Fibroblast of pulmonary artery (primary cell): ENCODE measurements around the gene GJD2.
A peak's percentile ranks its signal among the peaks of the same experiment; 100 is the strongest.

ENCODE experiments used
- DNase-seq: peaks from one replicate; pipeline ENCODE4 v3.0.0-alpha.2; 2010; ENCODE audit warnings: low read depth
- H3K4me3 ChIP-seq: replicated peaks from 2 replicates; pipeline ENCODE4 v1.5.1; 2011; ENCODE audit warnings: low read depth, mild to moderate bottlenecking, control low read depth, low read length, moderate library complexity
- CTCF ChIP-seq: IDR thresholded peaks from 2 replicates; pipeline ENCODE4 v1.5.1; 2011; ENCODE audit warnings: mild to moderate bottlenecking, control low read depth, low read length, inconsistent platforms; ENCODE audit errors: missing control alignments

GJD2 gene

DNA sequence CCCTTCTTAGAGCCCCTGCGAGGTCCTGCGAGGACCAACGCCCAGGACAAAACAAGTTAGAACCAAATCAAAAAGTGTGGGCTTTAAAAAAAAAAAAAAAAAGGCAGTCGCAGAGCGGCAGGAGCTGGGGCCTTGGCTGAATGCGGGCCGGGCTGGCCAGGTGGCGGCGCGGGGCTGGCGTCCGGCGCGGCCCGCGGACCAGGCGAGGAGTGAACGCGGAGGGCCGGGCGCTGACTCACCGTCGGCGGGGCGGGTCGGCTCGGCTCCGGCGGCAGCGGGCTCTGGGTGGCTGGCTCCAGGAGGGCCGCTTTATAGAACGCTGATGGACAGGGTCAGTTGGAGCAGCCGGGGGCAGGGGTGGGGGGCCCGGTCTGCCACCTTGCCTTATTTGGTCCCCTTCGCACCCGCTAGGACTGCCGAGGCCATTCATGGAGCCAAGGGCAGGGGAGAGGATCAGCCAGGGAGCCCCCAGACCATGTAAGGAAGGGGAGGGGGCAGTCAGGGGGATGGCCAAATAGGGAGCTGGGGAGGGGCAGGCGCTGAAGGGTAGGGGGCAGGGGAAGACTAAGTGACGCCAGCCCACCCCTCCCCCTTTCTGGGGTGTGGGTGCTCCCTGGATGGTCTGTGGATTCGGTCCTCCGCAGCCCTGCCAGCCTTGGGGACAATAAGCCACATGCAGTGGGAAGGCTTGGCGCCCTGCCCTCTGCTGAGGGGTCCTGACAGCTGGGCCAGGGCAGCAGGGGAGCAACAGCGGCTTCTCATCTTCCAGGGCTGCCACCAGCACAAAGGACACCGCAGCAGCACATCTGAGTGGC lies 40.7 kb upstream of the GJD2 start, which contains the start of gene ACTC1:
Gene ACTC1, minus strand, starts transcription at position 283 of the 815 bp plus-strand sequence. CDS start 741 bp downstream, outside the sequence.
- no peak for TF ChIP-seq CTCF
- H3K4me3 ChIP-seq, result no peak within 1 kb of the TSS
- DNase-seq, result peak; percentile 39

- TF ChIP-seq CTCF, result no peak
- no peak overlapping the region for H3K4me3 ChIP-seq
- DNase-seq, result no peak
Measured at GRCh38 chr15:34794590-34795206, 39.9 kb upstream of the GJD2 start.

DNA sequence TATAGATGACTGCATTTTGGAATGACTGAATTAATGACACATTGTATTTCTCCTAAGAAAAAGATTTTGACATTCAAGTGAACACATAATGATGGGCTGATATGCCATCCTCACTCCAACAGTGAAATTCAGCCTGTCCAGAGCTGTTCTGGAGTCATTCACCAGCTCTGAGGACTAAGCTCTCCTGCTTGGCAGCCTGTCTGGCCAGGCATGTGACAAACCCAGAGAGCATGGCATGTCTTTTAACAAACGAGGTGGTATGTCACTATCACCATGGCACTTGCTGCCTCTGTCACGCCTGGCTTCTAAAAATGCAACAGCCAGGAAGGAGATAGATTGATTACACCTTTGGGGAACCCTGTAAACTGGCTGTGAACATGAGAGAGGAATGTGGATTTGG lies 39.1 kb upstream of the GJD2 start:
- DNase-seq, result no peak
- no peak overlapping the region for H3K4me3 ChIP-seq
- no peak for TF ChIP-seq CTCF

- TF ChIP-seq CTCF, result no peak
- no peak overlapping the region for H3K4me3 ChIP-seq
- DNase-seq, result no peak
Measured at GRCh38 chr15:34793071-34793470, 38.3 kb upstream of the GJD2 start.

GRCh38 chr15:34791701-34792100 lies 36.9 kb upstream of the GJD2 start:
- H3K4me3 ChIP-seq, result no peak overlapping the region
- TF ChIP-seq CTCF, result no peak
- no peak for DNase-seq

DNA sequence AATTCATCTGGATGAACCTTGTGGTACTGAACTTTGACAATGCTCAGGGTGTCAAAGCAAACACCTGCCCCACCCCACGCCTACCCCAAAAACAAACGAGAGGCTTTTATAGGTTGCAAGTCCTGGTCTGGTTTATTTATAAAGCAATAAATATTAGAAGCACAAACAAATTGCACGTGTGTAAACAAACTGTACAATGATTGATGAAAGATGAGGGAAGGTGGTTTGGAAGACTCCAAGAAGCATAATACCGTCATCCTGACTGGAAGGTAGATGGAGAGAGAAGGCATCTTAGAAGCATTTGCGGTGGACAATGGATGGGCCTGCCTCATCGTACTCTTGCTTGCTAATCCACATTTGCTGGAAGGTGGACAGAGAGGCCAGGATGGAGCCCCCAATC lies 35.3 kb upstream of the GJD2 start:
- DNase-seq, result no peak
- no peak overlapping the region for H3K4me3 ChIP-seq
- no peak for TF ChIP-seq CTCF
